Activated T-helper 1 cell treated with Interleukin-2 at 50 U/mL for 16 hours (primary cell): ENCODE results near the gene NRXN3.

Experiments used
- DNase-seq: peaks from one replicate; pipeline ENCODE4 v3.0.0-alpha.2; 2020; ENCODE audit warnings: low read depth

Gene NRXN3

DNA sequence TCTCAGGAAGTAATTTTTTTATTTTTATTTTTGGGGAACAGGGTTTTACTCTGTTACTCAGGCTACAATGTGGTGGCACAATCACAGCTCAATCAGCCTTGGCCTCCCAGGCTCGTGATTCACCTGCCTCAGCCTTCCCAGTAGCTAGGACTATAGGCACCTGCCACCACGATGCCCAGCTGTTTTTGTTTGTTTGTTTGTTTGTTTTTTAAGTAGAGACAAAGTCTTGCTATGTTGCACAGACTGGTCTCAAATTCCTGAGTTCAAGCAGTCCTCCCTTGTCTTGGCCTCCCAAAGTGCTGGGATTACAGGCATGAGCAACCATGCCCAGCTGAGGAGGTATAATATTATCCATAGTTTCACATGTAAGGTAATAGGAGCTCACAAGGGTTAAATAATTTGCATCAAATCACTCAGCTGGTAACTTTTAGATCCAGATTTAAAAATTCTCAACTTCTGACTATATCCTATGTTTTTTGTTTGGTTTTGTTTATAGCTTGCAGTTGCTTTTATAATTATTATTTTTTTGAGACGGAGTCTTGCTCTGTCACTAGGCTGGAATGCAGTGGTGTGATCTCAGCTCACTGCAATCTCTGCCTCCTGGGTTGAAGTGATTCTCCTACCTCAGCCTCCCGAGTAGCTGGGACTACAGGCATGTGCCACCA lies 1411.9 kb downstream of the NRXN3 start:
- no peak for DNase-seq

DNA sequence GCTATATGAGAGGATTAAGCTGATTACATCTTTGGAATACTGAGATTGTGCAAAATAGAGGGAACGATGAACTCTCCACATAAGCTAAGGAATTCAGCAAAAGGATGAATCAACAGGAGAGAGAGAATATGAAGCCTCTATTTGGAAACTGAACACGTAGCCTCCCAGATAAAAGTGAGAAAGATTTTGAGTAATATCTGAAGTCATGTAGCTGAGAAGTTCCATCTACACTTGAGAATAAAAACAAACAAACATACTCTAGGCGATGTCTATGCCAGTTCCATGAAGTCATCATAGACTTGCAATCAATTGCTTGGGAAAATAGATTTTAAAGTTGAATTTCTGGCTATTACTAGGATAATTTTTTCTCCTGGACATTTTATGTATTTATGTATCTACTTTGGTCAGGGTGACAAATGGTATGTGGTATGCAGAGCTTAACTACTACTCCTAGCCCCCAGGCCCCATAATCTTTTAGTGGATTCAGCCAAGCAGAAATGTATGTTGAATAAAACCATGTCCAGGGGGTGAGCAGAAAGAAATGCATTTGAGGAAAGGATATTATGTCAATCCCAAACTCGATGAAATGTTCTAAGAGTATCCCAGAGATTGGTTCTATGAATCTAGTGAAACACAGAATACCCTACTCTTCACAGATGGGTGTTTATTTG lies 1413.7 kb downstream of the NRXN3 start:
- DNase-seq, result no peak

DNA sequence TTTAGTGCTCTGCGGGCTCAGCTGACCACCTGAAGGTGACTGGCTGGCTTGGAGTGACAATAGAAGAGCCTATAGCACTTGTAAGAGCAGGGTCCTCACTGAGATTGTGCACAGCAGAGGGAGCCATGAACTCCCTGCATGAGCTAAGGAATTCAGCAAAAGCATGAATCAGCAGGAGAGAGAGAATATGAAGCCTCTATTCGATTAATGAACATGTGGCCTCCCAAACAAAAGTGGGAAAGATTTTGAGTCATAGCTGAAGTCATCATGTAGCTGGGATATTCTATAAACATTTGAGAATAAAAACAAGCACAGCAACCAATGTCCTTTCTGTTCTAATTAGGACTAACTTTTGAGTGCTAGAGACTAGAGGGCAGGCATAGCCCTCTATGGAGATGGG lies 1414.5 kb downstream of the NRXN3 start:
- DNase-seq, result no peak

DNA sequence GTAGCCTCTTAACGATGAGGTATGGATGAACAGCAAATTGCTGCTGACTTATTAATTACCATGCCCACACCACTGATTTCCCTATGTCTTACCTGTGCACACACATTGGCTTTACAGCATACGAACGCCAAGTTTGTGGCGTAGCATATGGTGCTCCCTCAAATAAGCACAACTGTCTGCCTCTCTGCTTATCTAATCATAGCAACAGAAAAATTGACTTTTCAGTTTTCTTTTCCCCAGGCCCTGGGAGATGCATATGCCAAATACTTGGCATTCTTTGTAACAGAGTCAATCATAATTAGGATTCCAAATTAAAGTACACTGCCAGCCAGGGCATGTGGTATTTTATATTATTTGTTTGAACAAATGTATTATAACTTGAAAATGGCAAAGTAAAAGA lies 1415.7 kb downstream of the NRXN3 start:
- no peak for DNase-seq

DNA sequence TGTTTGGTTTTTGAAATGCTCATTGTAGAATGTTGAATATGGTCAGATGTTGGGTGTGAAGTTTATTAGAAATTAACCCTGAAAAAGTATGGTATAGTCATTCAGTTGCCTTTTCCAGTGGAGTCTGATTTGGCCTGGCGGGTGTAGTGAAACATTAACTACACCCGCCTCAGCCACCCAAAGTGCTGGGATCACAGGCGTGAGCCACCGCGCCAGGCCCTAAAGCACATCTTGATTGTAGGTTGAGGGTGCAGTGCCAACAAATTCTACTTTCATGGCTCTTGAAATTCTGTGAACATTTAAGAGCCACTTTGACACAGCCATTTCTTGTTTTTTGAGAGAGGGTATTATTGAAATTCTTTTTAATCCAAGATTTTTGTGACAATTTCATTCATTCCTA lies 1416.2 kb downstream of the NRXN3 start:
- DNase-seq, result no peak

DNA sequence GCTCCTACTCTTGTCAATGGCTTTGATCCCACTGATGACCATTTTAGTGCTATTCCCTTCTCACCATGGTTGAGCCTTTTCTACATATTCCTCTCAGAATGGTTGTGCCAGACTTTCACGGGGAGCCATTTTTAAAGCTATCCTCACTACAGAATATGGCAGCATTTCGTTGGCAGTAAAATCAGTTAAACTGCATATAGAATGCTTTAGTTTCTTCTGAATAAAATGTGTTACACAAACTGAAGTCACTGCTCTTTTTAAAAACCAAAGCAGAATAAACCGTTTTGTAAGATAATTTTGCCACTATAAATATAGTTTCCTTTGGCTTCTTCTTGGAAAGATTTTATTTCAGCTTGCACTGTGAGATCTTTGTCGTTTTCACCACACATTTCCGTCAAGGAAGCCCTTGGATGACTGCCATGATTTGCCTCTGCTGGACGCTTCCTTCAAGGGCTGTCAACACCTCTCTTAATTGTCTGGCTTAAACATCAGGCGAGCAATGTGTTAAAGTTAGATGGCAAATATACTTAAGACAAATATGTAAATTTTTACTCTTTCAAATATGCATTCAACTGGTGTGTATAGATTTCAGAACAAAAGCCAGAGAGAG lies 1416.9 kb downstream of the NRXN3 start:
- DNase-seq, result no peak

DNA sequence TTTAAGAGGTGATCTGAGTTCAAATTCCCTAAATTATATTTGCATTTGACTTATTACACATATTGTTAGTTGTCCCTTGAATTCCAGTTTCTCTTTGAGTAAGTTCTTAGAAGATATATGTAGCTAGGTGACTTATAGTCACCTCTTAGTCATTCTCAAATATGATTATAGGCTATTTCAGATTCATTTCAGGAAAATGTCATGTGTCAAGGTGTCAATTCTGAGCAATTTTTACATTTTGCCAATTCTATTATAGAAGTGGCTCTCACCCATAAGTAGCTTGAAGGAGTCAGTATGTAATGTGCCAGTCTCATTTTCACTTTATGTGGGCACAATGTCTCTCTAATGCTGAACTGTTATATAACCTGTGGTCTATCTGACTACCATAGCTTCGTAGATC lies 1417.7 kb downstream of the NRXN3 start:
- DNase-seq, result no peak

DNA sequence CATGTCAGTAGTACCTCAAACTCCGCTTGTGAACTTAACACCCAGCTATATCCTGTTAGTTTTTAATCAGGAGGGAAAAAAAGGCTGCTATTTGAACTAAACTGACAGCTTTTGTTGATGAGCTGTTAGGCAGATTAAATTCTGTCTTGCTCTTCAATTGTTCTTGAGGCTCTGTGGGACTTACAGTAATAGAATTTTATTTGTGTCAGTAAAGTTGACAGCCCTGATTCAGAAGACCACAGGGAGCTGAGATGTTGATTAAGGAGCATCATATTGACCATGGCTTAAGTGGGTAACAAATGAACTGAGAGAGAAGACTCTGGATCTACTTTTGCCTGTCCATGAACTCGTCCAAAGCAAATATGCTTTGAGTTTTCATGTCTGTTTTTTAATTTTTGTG lies 1418.2 kb downstream of the NRXN3 start:
- DNase-seq, result no peak

DNA sequence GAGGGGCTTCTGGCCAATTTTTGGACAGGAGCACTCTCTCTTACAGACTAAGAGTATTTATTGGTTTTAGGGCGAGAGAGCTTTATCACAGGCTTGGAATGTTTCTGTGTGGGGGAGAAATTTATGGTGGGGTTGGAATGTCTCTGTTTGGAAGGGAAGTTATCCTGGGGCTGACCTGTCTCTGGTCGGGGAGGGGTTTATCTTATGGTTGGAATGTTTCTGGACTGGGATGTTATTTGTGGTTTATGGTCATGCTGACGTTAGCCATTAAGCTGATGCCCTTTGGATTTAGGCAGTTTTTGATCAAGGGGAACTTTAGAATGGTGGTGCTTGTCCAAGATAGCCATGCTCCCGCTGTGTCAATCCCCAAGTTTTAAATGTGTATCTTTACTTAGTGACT lies 1426.4 kb downstream of the NRXN3 start:
- DNase-seq, result no peak

DNA sequence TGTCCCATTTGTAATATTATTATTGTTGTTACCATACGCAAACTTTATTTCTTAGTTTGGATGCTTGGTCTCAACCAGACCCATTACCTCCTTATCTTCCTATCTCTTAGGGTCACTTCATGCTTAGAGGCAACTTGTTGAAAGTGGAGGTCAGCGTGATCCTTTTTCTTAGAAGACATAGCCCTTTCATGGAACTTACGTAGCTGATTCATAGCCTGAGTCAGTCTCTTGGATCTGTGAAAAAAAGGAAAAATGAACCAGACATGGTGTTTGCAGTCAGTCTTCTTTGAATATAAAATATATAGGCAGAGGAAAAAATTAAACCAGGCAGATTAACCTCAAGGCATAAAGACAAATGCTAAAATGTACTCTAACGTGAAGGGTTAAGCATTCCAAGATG lies 1427.4 kb downstream of the NRXN3 start:
- DNase-seq, result no peak

DNA sequence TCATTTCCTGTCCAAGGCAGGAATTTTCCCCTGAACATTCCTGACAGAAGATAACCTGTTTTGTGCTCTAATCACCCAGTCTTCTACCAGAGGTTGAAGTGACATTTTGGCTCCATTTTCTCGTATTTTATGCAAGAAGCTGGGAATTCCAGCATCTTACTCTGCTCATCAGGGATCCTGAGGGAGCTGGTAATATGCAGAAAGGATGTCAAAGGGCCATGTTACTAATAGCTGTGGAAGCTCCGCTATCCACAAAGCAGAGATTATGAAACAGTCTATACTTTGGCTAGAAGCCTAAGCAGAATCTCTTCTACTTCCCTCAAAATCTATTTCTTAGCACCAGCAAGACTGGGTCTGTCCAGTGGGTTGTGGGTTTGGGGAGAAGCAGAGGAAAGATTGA lies 1428.2 kb downstream of the NRXN3 start:
- no peak for DNase-seq

DNA sequence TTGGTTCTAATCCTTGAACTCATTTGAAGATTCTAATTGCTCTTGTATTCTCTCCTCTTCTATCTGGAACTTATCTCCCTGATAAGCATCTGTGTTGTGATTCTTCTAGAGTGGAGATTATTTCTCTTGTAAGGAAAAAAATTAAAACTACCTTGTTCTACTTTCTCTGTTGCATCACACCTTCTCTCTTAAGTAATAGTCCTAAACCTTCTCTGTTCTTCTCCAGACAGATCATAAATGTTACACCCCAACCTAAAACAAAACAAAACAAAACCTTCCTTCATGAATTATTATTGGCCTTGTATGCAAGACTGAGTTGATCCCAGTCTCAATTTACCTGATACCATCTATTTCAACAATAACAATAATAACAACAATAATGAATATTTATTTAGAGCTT lies 1429.1 kb downstream of the NRXN3 start:
- DNase-seq, result no peak

DNA sequence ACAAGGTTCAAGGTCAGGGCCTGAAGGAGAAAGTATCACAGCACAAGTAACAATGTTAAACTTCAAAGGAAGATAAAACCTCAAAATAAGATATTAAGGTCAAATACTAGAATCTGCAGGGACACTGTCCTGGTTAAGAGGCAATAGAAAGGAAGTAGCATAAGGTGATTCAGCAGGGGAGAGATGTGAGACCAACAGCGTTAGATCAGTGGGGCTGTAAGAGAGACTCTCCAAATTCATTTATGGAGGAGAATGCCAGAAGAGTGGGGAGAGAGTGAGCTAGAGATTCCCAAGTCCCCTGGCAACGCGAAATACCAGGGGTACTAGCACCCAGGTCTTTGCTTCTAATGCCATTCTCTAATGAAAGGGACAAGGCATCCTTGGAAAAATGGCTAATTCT lies 1430.2 kb downstream of the NRXN3 start:
- no peak for DNase-seq

DNA sequence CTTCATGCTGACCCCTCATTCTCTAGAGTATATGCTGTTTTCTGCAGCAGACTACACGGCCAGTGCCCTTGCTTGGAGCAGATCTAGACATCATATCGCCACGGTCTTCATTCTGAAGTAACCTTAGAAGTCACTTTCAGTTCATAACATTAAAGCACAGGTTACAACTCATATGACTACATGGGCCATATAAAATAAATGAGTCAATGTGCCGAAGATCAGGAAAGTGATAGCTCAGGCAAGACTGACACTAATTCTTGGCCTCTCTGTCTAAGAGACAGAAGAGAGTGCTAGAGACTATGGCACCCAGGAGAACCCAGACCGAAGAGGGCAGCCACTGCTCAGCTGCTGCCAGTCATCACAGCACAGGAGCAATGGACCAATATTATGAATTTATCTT lies 1431.4 kb downstream of the NRXN3 start:
- DNase-seq, result no peak

DNA sequence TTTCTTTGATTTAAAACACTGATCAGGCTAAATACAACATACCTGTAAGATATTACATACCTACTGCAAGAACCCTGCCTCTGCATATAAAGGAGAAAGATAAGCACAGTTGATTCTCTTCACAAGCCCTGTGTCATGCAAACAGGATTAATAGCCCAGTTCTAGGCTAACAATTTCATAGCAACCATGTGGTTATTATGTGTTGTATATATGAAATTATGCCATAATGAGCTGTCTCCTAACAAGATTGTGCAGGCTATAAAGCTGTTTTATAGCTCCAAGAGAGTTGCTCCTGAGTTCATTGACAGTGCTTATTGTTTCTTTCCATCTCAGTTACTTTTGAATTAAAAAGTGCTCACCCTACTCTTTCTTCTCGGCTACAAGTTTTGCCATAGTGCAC lies 1431.9 kb downstream of the NRXN3 start:
- no peak for DNase-seq

DNA sequence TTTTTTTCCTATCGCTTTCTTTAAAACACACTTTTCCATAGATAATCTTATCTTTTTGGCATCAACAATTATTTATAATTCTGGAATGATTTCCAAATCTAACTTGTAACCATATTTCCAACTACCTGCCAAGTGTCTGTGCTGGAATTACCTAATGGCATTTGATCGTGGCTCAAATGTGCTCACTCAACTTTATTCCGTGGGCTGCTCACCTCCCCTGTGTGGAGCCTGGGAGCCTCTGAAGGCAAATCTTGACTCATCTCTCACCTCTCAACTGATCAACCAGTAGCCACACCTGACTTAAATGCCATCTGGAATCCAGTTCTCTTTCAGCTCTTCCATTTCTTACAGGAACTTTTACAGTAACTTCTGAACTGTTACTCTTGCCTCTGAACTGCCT lies 1432.6 kb downstream of the NRXN3 start:
- no peak for DNase-seq

DNA sequence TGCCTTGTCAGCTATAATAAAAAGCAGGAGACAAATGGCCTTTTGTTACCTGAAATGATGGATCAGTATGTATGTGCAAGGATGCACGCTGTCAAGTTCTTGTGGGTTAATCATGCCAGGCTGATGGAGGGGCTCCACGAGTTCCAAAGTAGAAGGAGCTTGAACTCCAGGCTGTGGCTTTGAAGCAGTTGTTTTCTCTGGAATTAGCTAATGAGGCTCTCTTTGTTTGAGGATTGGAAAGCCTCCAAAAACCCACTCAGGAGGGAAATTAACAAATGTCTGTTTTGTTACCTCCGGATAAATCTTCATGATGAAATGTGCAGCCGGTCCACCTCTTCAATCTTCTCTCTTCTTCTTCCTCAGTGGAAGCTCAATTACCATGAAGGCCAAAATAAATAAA lies 1435.7 kb downstream of the NRXN3 start:
- DNase-seq, result no peak

DNA sequence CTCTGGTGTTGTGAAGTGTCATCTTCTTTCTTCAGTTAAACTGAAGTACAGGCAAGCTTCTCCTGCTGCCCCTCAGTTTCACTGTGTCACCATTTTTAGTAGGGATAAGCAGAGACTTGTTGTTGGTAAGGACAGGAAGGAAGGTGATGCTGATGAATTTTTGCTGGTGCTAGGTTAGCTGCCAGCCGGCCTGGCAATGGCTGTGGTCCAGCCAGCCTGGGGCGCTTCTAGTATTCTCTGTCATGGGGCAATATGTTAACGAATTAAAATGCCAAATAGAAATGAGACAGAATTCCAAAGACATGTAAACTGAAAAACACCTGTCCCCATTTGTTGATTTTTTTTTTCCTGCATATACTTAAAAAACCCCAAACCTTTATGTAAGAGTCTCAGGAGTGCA lies 1438.3 kb downstream of the NRXN3 start:
- DNase-seq, result no peak

DNA sequence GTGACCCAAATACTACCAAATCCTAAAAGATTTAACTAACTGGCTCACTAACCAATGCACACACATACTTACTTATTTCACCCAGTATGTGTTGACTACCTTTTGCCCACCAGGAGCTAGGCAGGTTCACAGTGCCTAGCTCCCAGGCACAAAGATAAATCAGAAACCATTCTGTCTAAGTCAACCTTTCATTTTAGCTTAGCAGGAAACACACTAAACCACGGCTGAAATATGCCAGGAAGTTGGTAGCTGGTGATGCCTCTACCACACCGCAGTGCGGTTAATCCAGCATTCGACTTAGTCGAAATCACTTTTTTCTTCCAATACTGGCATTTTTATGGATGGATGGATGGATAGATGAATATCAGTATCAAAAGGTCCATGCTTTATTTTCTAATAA lies 1443.5 kb downstream of the NRXN3 start:
- no peak for DNase-seq

DNA sequence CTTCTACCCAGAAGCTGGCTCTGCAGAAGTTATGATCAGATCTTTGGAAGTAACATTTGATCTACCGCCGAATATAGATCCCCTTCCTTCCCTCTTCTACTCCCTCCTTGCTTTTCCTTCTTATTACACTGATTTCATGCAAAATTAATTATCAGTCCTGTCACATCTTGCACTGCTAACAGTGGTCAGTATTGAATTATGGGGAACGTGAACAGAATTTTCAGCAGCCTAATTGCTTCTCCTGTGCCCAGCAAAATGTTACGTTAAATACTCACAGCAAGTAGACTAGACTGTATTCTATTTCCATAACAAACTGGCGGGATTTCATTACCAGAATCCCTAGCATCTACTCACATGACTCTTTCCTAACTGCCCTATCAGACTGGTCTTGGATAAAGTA lies 1444.3 kb downstream of the NRXN3 start:
- no peak for DNase-seq

DNA sequence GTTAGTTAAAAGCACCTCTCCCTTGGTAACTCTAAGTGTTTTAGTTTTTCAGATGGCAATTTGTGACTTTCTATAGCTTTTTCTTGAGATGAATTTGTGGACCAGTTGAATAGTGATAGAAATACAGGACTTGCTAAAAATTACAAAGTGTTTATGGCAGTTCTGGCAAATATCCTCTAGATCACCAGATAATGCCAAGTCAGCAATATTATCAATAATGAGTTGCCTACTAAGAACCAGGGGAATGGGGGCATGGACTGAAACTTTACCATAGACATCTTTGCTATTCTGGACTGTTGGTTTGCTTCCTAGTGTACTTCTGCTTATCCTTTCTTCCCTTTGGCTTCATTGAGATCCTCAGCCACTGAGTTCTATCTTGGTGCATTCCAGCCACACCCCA lies 1456.9 kb downstream of the NRXN3 start:
- DNase-seq, result no peak

DNA sequence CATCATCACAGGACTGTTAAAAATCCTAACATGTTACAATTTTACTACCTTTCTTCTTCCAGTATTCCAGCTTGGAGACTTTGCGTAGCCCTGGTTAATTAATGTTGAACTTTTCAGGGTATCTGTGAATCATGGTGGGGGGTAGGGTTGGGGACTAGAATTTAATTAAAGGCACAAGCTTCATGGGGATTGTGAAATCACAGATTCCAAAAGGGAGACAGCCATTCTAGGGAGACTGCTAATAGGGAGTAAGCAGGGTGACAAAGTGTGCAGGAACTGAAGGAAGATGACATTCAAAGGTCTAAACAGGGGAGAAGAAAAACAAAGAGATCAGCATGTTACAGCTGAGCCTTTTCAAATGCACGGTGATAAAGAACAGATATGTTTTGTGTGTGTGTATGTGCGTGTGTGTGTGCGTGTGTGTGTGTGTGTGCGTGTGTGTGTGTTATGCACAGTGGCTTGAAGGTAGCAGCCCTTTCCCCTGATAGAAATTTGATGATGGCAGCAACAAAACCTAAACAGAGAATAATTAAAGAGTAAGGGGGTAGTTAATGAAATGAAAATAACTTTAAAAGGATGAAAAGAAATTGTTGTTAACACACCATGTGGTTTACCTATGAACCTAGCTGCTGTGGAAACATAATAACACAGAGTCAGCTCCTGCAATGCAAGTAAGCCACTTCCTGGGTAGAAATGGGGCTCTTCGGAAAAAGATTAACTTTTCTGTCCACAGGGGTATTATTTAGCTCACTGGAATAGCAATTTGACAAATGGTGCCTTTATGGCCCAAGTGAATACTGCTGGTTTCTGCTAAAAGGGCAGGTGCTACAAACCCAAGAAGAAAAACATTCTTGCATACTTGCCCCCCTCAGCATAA lies 1459.5 kb downstream of the NRXN3 start:
- no peak for DNase-seq
